ENCODE results near the gene ZEB1. TPM values are rescaled to one million over a fixed set of nuclear protein-coding genes. Genes with fewer than 3 reads are reported as not detected.

ZEB1 gene
- total and polyA plus RNA-seq, 7 donors: 5.5 to 255 (median 215) TPM

- Histone ChIP-seq H3K27ac (peak overlapping the region in 2 of 4 donors; percentile 51 to 52), H3K27me3 (no peaks in the 10 kb centered on the region), H3K36me3 (no peaks in the 10 kb centered on the region), H3K4me3 (no peak overlapping the region), H3K9me3 (no peaks in the 10 kb centered on the region), H3K4me1 (peaks cover 0 to 78% (median 47%) of the 10 kb centered on the region in 4 donors)
- TF ChIP-seq EP300 (IDR thresholded peaks at IDR 0.05) (no peak), POLR2AphosphoS5 (IDR thresholded peaks at IDR 0.05) (no peak), CTCF (IDR thresholded peaks at IDR 0.05) (no peak), POLR2A (IDR thresholded peaks at IDR 0.05) (no peak)
- DNase-seq: no peak
- 86 to 95% methylated on average over 1 of the region's 1 CpG for WGBS, 2 donors
- intact Hi-C loops (cut with DNase I): no loop called here
These were observed 31.9 kb downstream of the ZEB1 start for GRCh38 chr10:31350891-31351290.

GRCh38 chr10:31352436-31353226 lies 33.6 kb downstream of the ZEB1 start:
- Histone ChIP-seq H3K4me3 (no peak overlapping the region), H3K27ac (no peak overlapping the region), H3K4me1 (peaks cover 0 to 69% (median 31%) of the 10 kb centered on the region in 4 donors), H3K36me3 (no peaks in the 10 kb centered on the region), H3K9me3 (no peaks in the 10 kb centered on the region), H3K27me3 (no peaks in the 10 kb centered on the region)
- 88 to 91% methylated on average over 2 of the region's 2 CpGs for WGBS, 2 donors
- intact Hi-C loops (cut with DNase I): no loop called here
- no peak for TF ChIP-seq CTCF (IDR thresholded peaks at IDR 0.05)
- no peak for TF ChIP-seq POLR2A (IDR thresholded peaks at IDR 0.05)
- no peak for TF ChIP-seq EP300 (IDR thresholded peaks at IDR 0.05)
- no peak for TF ChIP-seq POLR2AphosphoS5 (IDR thresholded peaks at IDR 0.05)
- DNase-seq: no peak

GRCh38 chr10:31353574-31353973 lies 34.6 kb downstream of the ZEB1 start:
- Histone ChIP-seq H3K27ac (peak overlapping the region in 1 of 4 donors; percentile 8), H3K4me3 (no peak overlapping the region), H3K36me3 (no peaks in the 10 kb centered on the region), H3K27me3 (no peaks in the 10 kb centered on the region), H3K9me3 (no peaks in the 10 kb centered on the region), H3K4me1 (peaks cover 0 to 69% (median 31%) of the 10 kb centered on the region in 4 donors)
- intact Hi-C loops (cut with DNase I): no loop called here
- TF ChIP-seq CTCF (IDR thresholded peaks at IDR 0.05) (no peak), EP300 (IDR thresholded peaks at IDR 0.05) (no peak), POLR2AphosphoS5 (IDR thresholded peaks at IDR 0.05) (no peak), POLR2A (IDR thresholded peaks at IDR 0.05) (no peak)
- no peak for DNase-seq

GRCh38 chr10:31358688-31359330 lies 39.8 kb downstream of the ZEB1 start:
- H3K9me3 ChIP-seq: no peaks in the 10 kb centered on the region
- H3K36me3 ChIP-seq: peaks cover 0 to 11% (median 8%) of the 10 kb centered on the region in 4 donors
- intact Hi-C loops (cut with DNase I): no loop called here
- no peak for DNase-seq
- no peaks in the 10 kb centered on the region for H3K27me3 ChIP-seq
- H3K27ac ChIP-seq: peak overlapping the region in 3 of 4 donors; percentile 17 to 62 (median 41)
- H3K4me3 ChIP-seq: no peak overlapping the region
- peaks cover 0 to 56% (median 39%) of the 10 kb centered on the region in 4 donors for H3K4me1 ChIP-seq
- no peak for TF ChIP-seq POLR2A (IDR thresholded peaks at IDR 0.05)
- no peak for TF ChIP-seq CTCF (IDR thresholded peaks at IDR 0.05)
- TF ChIP-seq POLR2AphosphoS5 (IDR thresholded peaks at IDR 0.05): no peak
- TF ChIP-seq EP300 (IDR thresholded peaks at IDR 0.05): no peak
- WGBS, 2 donors: 18 to 56% methylated on average over 1 of the region's 1 CpG

All from sigmoid colon (tissue), 7 donors.